Measurements from ENCODE around the gene HERC6.
"Not testable (repeated sequence)": the region's sequence is repeated elsewhere in the genome, so short reads cannot be mapped to it uniquely, and the experiment has no call there.

The HERC6 gene

DNA sequence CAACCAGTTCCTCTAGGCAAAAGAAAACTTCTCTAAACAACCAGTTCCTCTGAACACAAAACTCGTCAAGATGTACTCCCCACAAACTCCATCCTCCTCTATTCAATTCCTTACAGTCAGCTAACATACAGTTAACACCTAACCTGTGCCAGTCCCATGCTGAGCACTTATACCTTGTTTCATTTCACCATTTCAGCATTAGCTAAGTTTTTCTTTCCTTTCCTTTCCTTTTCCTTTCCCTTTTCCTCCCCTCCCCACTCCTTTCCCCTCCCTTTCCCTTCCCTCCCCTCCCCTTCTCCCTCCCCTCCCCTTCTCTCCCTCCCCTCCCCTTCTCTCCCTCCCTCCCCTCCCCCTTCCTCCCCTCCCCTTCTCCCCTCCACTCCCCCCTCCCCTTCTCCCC is 13.1 kb downstream of the HERC6 start:
- DNase-seq, result no peak

DNA sequence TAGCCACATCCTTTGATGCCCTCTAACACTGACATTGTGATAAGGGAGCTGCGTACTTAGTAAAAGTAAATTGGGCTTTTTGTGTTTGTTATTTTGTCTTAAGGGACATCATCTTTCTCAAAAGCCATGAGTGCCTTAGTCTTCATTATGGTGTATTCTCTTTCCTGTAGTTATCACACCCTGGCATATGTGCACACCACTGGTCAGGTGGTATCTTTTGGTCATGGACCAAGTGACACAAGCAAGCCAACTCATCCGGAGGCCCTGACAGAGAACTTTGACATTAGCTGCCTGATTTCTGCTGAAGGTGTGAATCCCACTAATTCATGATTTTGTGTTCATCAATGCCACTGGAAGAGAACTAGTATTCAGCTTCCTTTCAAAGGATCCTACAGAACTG is 18.0 kb downstream of the HERC6 start:
- no peak for DNase-seq

DNA sequence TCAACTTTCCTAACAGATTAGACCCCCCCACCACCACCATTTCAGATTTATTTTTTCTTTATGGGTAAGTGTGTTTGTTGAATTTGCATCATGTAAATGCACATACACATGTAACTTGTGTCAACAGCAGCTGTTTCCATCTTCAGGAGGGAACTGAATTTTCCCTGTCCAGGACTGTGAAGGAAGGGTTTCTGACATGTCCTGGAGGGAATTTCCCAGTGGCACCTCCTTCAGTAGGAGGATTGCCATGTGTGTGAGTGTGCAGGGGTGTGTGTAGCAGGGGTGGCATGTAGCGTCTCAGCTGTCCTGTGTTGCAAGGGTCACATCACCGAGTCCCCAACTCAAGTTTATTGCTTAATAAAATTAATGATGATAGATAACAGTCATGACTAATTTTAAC is 19.7 kb downstream of the HERC6 start:
- DNase-seq, result no peak

DNA sequence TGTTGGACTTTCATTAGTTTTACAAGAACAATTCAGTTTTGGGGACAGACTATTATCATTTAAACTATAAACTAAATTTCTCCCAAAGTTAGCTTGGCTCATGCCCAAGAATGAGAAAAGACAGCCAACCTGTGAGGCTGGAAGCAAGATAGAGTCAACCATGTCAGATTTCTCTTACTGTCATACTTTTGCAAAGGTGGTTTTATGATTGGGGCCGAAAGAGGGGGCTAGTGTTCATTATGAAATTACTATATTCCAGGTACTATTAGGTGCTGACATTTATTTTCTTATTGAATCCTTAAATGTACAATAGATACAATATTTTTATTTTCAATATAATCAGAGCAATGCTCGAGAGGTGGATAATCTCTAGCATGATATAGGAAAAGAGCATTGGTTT is 30.6 kb downstream of the HERC6 start:
- DNase-seq, result no peak

DNA sequence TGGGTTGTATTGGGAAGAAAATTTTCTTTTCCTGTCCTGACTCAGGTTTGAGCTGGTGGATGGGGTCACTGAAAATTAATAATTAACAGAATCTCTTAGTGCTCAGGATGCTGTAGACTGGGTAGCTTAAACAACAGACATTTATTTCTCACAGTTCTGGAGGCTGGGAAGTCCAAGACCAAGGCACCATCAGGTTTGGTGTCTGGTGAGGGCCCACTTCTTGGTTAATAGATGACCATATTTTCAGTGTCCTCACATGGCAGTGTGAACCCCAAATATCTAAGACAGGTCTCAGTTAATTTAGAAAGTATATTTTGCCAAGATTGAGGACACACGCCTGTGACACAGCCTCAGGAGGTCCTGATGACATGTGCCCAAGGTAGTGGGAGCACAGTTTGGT is 31.1 kb downstream of the HERC6 start:
- DNase-seq, result no peak

DNA sequence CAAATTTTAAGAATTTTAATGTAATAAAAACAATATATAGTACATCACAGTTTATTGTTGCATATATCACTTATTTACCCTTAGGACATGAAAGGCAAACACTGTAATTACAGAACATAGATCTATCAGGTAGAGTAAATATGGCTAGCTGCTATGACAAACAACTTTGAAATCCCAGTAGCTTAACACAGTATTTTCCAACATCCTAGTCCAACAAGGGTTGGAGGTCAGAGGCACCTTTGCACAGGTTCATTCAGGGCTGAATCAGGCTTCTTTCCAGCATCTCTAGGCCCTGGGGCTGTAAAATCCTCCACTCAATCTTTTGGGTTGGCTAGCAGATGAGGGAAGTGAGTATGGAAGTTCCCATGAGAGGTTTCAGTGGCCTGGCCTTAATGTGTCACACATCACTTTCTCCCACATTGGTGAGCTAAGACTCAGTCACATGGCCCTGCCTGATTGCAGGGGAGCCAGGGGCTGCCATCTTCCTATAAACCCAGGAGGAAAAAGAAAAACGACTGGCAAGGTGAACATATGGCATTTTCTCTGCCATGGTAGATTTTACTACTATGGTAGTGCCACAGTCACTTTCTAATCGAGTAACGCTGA is 32.9 kb downstream of the HERC6 start:
- DNase-seq, result no peak

DNA sequence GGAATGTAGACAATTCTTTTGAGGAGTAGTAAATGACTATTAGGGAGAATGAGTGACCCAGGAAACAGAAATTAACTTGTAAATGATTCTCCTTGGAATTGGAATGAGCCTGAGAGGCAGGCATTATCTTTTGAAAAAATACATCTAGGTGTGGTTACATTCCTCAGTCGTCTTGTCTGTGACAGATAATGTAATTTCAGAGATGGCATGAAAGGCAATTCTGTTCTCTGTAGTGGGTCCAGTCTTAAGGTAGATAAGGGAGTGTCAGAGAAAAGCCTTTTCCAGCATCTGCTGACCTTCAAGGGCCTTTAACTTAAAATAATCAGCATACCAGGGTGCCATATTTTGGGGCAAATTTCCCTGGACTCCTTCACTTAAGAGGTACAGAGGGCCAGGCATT is 35.1 kb downstream of the HERC6 start:
- no peak for DNase-seq

DNA sequence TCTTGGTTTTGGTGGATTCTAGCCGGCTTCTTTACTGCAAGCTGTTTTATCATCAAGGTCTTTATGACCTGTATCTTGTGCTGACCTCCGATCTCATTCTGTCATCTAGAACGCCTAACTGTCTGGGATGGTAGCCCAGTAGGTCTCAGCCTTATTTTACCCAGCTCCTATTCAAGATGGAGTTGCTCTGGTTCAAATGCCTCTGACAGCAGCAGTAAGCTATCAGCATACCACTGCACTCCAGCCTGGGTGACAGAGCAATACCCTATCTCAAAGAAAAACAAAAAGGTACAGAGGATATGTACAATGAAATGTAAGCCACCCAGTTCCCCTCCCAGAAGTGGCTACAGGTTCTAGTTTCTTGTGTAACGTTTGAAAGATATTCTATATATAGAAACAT is 36.1 kb downstream of the HERC6 start:
- no peak for DNase-seq

DNA sequence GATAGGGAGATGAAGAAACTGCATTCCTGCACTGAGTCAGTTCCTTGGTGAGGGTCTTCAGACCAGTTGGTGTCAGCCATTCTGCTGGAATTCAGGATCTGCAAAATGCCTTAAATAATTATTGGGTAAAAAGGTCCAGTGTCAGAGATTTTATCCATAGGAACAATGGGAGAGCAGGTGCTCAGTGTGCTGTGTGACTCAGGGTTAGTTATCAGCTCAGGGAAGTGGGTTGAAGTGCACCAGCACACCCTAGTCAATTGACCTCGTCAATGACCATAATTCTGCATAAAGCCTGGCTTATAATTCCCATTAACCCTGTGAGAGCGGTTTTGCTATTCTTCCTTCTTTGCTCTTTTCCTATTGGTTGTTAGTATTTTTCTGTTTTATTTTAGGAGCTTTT is 37.3 kb downstream of the HERC6 start:
- DNase-seq, result no peak

DNA sequence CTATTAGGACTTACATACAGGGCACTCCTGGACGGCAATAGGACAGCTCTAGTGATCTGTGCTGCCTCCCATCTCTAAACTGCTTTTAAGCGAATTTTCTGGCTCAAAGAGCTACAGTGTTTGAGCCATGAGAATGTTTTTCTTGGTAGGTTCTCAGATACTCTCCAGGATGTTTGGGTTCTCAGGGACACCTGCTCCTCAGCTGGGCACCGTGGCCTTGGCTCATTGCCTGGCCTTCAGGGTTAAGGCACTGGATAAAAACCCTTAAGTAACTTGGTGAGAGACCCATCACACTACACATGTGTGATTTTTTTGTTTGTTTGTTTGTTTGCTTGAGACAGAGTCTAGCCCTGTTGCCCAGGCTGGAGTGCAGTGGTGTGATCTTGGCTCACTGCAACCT is 39.8 kb downstream of the HERC6 start:
- DNase-seq, result no peak

DNA sequence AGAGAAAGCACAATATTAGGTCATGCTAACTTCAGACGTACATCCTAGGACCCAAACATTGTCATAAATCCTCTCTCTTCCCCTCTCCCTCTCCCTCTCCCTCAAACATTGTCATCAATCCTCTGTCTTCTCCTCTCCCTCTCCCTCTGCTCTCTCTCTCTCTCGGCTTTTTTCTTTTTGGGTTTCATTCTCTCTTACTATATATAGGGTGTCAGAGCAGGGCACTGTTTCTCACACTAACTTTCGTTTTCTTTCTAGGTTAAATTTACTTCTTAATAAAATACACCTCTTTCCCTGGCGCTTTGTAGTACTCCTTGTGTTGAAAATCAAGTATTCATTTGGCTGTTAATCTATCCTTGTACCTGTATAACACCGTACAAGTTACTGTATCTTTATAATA is 41.2 kb downstream of the HERC6 start:
- DNase-seq, result no peak

DNA sequence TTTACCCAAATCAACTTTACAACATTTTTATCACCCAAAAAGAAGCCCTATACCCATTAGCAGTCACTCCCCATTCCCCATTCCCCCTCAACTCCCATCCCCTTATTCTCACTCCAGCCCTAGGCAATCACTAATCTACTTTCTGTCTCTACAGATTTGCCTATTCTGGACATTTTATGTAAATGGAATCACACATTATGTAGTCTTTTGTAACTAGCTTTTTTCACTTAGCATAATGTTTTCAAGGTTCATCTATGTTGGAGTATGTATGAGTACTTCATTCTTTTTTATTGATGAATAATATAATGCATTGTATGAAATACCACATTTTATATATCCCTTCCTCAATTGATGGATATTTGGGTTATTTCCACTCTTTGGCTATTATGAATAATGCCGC is 42.2 kb downstream of the HERC6 start:
- no peak for DNase-seq

DNA sequence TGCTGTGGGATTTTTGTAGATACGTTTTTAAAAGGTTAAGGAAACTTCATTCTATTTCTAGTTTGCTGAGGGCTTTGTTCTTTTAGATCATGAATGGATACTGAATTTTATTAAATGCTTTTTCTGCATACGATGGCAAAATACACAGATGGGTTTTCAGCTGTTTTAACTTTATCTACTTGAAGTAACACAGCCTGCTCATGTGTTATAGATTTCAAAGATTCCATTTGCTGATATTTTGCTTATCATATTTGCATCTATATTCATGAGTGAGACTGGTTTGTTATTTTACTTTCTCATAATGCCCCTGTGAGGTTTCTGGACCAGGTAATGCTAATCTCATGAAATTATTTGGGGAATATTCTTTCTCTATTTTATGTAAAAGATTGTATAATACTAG is 43.8 kb downstream of the HERC6 start:
- no peak for DNase-seq

DNA sequence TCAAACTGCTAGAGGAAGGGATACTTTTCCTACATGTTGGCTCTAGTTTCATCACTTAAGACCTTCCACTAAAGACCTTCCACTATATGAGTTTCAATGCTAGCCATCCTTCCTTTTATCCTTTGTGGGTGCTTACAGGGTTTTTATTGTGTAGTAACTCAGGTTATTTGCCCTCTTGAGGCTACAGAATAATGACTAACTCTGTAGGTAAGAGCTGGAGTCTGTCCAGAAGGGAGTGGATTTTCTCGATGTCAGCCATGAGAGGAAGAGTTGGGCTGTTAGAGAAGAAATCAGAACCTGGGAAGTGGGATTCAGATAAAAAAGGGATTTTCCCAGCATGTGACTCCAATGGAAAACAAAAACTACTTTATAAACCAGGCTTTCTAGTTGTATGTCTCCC is 50.7 kb downstream of the HERC6 start:
- DNase-seq, result no peak

DNA sequence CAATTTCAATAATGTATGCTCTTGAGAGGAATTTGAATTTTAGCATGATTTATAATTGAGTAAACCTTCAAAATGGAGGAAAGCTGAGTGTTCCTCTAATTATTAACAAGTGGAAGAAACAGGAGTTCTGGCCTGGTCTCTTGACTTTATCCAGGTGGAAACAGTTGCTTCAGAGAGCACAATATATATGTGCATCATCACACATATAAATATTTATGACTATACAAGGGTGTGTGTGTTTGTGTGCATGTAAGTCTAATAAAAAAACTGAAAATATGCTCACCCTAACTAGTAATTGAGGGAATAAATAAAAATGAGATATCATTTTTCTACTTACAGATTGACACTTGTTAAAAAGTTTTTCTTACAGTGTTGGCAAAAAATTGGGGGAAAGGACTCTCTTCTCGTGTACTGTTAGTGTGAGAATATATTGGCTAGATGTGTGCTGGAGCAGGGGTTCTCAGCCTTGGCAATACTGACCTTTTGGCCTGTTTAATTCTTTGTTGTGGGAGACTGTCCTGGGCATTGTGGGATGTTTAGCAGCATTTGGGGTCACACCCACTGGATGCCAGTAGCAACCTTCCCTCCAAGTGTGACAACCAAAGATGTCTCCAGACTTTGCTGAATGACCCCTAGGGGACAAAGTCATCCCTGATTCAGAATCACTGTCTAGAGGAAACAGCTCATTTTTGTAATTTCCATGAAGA is 57.5 kb downstream of the HERC6 start:
- DNase-seq, result no peak

DNA sequence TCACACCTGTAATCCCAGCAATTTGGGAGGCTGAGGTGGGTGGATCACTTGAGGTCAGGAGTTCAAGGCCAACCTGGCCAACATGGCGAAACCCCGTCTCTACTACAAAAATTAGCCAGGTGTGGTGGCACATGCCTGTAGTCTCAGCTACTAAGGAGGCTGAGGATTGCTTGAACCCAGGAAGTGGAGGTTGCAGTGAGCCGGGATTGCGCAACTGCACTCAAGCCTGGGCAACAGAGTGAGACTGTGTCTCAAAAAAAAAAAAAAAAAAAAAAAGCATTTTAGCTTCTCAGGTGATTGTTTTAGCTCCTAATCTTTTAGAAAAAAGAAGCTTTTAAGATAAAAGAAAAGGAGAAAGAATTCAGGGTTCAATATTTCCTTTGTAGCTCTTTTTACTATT is 59.2 kb downstream of the HERC6 start:
- not testable (repeated sequence) for DNase-seq

DNA sequence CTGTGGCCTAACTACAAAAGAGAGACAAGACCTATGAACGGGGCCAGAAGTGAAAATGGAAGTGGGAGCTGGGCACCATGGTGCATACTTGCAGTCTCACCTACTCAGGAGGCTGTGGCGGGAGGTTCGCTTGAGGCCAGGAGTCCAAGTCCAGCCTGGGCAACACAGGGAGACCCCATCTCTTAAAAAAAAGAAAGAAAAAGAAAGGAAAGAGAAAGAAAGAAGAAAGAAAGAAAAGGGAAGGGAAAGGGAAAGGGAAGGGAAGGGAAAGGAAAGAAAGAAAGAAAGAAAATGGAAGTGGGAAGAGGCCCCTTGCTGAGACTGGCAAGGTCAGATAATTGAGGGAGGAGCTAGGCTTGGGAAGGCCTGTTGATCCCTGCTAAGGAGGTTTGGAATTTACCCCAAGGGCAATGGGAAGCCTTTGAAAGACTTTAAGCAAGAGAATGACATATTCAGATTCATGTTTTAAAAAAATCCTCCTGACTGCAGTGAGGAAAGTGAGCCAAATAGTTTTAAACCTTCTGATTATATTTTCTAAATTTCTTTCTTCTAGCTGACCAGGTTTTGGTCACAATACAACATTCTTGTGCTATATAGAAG is 60.6 kb downstream of the HERC6 start:
- no peak for DNase-seq

DNA sequence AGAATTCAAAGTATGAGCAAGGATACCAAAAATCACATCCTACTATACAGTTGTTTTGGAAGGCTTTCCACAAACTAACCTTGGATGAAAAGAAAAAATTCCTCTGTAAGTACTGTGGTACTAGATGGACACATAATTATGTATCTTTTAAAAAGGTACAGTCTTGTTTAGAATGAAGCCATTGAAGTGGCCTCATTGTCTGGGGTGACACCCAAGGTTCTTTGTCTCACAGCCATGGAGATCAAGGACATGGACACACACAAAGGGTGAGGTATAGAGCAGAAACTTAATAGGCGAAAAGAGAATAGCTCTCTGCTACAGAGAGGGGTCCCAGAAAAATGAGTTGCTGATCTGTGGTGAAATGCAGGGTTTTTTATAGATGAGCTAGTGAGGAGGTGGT is 61.5 kb downstream of the HERC6 start:
- no peak for DNase-seq

DNA sequence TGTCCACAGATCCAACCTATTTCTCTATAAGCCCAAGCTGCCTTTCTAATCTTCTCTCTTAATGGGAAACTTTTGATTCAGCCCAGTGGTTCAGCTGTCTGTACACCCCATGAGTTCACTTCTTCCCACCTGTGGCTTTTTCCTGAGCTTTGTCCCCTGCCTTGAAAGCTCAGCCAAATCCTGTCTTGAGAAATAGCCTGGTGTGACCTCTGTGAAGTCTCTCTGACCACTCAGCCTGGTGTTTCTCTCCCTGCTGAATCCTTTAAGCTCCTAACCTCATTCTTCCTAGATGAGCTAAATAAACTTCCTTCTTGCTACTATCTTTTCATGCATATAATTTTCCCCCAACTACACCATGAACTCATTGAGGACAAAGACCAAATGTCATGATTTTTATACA is 63.0 kb downstream of the HERC6 start:
- DNase-seq, result no peak

DNA sequence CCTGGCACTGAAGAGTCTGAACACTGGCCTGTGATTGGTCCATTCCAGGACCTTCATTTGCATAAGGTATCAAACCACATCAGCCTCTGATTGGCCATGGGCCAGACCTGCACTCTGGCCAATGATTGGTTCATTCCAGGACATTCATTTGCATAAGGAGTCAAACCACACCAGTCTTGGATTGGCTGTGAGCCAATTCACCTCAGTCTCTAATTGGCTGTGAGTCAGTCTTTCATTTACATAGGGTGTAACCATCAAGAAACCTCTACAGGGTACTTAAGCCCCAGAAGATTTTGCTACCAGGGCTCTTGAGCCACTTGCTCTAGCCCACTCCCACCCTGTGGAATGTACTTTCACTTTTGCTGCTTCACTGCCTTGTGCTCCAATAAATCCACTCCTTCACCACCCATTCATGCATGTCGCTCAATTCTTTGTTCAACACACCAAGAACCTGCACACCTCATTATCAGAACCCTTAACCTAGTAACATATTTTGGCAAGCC is 64.1 kb downstream of the HERC6 start:
- DNase-seq, result no peak

DNA sequence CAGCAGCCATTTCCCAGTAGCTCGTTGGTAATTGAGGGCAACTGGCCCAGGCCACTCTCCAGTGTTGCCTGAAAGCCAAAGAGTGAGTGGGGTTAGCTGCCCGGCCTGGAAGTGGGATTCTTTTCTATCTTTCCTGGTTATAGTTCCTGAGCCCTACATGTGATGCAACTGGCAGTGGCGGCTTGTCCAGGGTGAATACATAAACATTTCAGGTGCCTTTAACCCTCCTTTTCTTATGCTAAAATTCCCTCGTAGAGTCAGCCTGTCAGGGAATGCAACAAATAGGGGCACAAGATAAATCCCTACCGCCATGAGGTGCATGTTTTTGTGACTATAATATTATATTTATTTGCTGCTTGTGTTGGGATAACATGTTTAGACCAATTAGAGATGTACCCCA is 64.8 kb downstream of the HERC6 start:
- no peak for DNase-seq

DNA sequence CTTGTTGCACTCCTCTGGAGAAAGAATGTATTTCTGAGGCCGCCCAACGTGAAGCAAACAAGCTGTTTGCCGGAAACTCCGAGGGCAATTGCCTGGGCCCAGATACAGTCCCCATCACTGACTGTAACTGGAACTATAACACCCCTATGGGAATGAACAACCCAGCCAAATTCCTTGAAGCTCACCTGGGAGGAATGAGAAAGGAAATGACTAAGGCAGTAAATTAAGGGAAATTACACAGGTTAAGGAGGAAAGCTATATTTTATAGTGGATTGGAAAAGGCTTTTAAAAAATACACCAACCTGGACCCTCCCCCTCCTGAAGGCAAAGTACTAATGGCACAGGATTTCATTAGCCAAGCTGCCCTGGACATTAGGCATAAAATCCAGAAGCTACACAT is 66.6 kb downstream of the HERC6 start:
- DNase-seq, result no peak

DNA sequence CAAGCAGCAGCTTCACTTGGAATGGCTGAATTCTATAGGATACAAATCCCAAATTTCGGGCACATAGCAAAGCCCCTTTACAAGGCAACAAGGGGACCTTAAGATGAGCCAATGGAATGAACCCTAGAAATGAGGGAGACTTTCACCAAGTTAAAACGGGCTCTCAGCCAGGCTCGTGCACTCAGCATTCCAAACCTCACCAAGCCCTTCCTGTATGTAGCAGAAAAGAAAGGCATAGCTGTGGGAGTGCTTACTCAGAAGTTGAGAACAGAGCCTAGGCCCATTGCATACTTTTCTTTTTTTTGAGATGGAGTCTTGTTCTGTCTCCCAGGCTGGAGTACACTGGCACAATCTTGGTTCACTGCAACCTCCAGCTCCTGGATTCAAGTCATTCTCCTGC is 67.5 kb downstream of the HERC6 start:
- DNase-seq, result no peak

DNA sequence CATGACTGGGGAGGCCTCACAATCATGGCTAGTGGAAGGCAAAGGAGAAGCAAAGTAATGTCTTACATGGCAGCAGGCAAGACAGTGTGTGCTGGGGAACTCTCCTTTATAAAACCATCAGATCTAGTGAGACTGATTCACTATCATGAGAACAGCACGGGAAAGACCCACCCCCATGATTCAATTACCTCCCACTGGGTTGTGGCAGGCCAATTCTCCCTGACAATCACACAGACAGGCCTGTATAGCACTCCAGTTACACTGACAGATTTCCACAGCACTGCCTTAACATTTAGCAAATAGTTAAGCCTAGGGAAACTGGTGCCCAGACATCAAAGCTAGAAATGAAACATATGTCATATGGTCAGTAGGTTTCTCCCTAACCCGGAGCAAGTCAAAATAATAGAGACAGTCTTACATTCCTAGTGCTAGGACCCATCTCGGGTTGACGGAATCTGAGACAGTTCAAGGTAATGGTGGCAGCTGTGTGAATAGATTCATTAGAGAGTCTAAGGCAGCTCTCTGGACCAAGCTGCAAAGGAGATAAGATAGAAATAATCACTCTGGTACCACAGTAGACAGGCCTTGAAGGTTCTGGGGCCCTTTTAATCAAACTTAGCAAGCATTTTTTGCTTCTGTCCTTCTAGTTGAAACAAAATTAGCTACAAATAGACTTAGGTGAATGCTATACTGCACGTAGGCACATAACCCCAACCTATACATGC is 68.9 kb downstream of the HERC6 start:
- DNase-seq, result no peak
